ENCODE measurements around the gene UPK1B.
"Not testable (repeated sequence)": the region's sequence is repeated elsewhere in the genome, so short reads cannot be mapped to it uniquely, and the experiment has no call there.

The UPK1B gene

GRCh38 chr3:119240591-119241434 is 67.4 kb downstream of the UPK1B start, which contains the start of gene B4GALT4:
Gene B4GALT4 (minus strand): TSS chr3:119240878. CDS start chr3:119230099, 10,779 bp downstream.
- Histone ChIP-seq H3K9ac (ENCODE audit: low read depth, low read length) (peak within 1 kb of the TSS; percentile 92), H3K4me1 (ENCODE audit: control insufficient read depth, insufficient read depth, low read length) (peaks cover 19% of the 10 kb centered on the region), H3K9me3 (replicated peaks; ENCODE audit: low read length) (no peaks in the 10 kb centered on the region), H3K36me3 (ENCODE audit: insufficient read depth, low read length) (peaks cover 9% of the 10 kb centered on the region), H3K4me2 (ENCODE audit: low read length) (peak within 1 kb of the TSS; percentile 91), H3K27me3 (ENCODE audit: control insufficient read depth, insufficient read depth, low read length) (no peaks in the 10 kb centered on the region), H3K4me3 (ENCODE audit: low read length) (peak within 1 kb of the TSS; percentile 83)

GRCh38 chr3:119242387-119243057 is 69.1 kb downstream of the UPK1B start:
- not testable (repeated sequence) for H3K9me3 ChIP-seq (replicated peaks; ENCODE audit: low read length); H3K4me2 ChIP-seq (ENCODE audit: low read length); H3K4me3 ChIP-seq (ENCODE audit: low read length); H3K9ac ChIP-seq (ENCODE audit: low read depth, low read length); H3K27me3 ChIP-seq (ENCODE audit: control insufficient read depth, insufficient read depth, low read length); H3K36me3 ChIP-seq (ENCODE audit: insufficient read depth, low read length)
- peaks cover 18% of the 10 kb centered on the region for H3K4me1 ChIP-seq (ENCODE audit: control insufficient read depth, insufficient read depth, low read length)

- H3K27me3 ChIP-seq (ENCODE audit: control insufficient read depth, insufficient read depth, low read length); H3K36me3 ChIP-seq (ENCODE audit: insufficient read depth, low read length); H3K9ac ChIP-seq (ENCODE audit: low read depth, low read length); H3K9me3 ChIP-seq (replicated peaks; ENCODE audit: low read length); H3K4me2 ChIP-seq (ENCODE audit: low read length); H3K4me3 ChIP-seq (ENCODE audit: low read length): not testable (repeated sequence)
- H3K4me1 ChIP-seq (ENCODE audit: control insufficient read depth, insufficient read depth, low read length) = peaks cover 18% of the 10 kb centered on the region
Observed at GRCh38 chr3:119243058-119243529, 69.7 kb downstream of the UPK1B start.

GRCh38 chr3:119243712-119244111 is 70.3 kb downstream of the UPK1B start:
- no peaks in the 10 kb centered on the region for H3K9me3 ChIP-seq (replicated peaks; ENCODE audit: low read length)
- no peaks in the 10 kb centered on the region for H3K36me3 ChIP-seq (ENCODE audit: insufficient read depth, low read length)

GRCh38 chr3:119245778-119246177 is 72.4 kb downstream of the UPK1B start:
- no peaks in the 10 kb centered on the region for H3K36me3 ChIP-seq (ENCODE audit: insufficient read depth, low read length)
- no peak overlapping the region for H3K9ac ChIP-seq (ENCODE audit: low read depth, low read length)
- H3K4me1 ChIP-seq (ENCODE audit: control insufficient read depth, insufficient read depth, low read length) = peaks cover 5% of the 10 kb centered on the region
- no peak overlapping the region for H3K4me2 ChIP-seq (ENCODE audit: low read length)
- H3K4me3 ChIP-seq (ENCODE audit: low read length) = no peak overlapping the region
- no peaks in the 10 kb centered on the region for H3K27me3 ChIP-seq (ENCODE audit: control insufficient read depth, insufficient read depth, low read length)
- H3K9me3 ChIP-seq (replicated peaks; ENCODE audit: low read length) = no peaks in the 10 kb centered on the region

More at GRCh38 chr3:119243712-119244111, 70.3 kb downstream of the UPK1B start:
- H3K4me1 ChIP-seq (ENCODE audit: control insufficient read depth, insufficient read depth, low read length) = peaks cover 18% of the 10 kb centered on the region
- H3K4me3 ChIP-seq (ENCODE audit: low read length) = no peak overlapping the region
- no peaks in the 10 kb centered on the region for H3K27me3 ChIP-seq (ENCODE audit: control insufficient read depth, insufficient read depth, low read length)
- H3K4me2 ChIP-seq (ENCODE audit: low read length) = no peak overlapping the region
- no peak overlapping the region for H3K9ac ChIP-seq (ENCODE audit: low read depth, low read length)
